Hematopoietic multipotent progenitor cell treated with erythropoietin and hydrocortisone succinate and interleukin-3 and kit ligand, for 17 days (in vitro differentiated cells): ENCODE measurements around the gene LMBRD1.

ENCODE experiments used
- DNase-seq: peaks from one replicate; pipeline ENCODE4 v3.0.0-alpha.2; 2015; ENCODE audit warnings: low spot score

Gene LMBRD1

DNA sequence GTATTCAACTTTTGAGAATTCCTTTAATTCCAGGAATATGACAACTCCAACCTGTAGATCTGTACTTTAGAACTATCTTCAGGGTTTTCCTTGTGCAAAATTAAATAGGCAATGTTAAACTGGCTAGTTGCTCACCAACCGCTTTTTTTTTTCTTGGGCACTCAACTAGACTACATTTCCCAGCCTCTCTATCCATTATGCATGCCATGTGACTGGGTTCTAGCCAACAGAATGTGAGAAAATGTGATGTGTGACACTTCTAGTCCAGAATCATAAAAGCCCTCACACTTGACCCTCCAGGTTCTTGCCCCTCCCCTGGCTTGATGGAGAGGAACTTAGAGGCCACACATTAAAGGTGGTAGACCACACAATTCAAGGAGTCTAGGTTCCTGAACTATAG is 166.0 kb downstream of the LMBRD1 start:
- DNase-seq: no peak

DNA sequence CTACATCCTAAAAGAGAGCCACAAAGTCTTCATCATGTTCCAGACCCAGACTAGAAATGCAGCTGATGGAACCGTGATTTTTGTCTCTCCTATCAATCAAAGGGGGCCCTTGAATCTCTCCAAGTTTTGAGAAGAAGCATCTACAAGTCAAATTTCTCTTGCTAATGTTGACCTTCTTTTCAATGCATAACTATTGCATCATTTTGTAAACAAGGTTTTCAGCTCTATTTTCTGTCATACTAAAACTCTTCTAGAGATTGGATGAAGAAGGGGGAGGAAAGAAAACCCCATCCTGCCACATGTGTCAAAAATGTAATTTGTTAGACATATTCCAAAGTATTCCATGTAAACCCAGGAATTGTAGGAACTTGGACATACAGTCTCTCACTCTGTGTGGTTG is 169.2 kb downstream of the LMBRD1 start:
- no peak for DNase-seq

DNA sequence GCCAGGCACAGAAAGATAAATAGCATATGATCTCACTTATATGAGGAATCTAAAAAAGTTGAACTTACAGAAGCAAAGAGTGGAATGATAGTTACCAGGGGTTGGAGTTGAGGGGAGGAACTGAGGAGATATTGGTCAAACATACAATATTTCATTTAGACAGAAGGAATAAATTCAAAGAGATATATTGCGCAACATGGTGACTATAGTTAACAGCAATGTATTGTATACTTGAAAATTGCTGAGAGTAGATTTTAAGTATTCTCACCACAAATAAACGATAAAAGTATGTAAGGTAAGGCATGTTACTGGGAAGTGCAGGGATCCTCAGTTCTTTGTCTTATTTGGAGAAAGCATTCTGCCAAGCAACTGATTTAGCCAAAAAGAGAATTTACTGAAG is 171.9 kb downstream of the LMBRD1 start:
- no peak for DNase-seq
